ENCODE data around the gene TBXAS1.
"Not testable (repeated sequence)": the region's sequence is repeated elsewhere in the genome, so short reads cannot be mapped to it uniquely, and the experiment has no call there.

Gene TBXAS1

GRCh38 chr7:139915864-139916716 lies 87.0 kb downstream of the TBXAS1 start:
- DNase-seq (ENCODE audit: low spot score): no peak

GRCh38 chr7:139916717-139917395 lies 87.8 kb downstream of the TBXAS1 start:
- no peak for DNase-seq (ENCODE audit: low spot score)

- DNase-seq (ENCODE audit: low spot score): no peak
Observed at GRCh38 chr7:139917851-139918250, 88.8 kb downstream of the TBXAS1 start.

- DNase-seq (ENCODE audit: low spot score): no peak
Observed at GRCh38 chr7:139918480-139918879, 89.4 kb downstream of the TBXAS1 start.

- DNase-seq (ENCODE audit: low spot score): no peak
Observed at GRCh38 chr7:139923090-139923489, 94.0 kb downstream of the TBXAS1 start.

- no peak for DNase-seq (ENCODE audit: low spot score)
Observed at GRCh38 chr7:139924461-139924860, 95.4 kb downstream of the TBXAS1 start.

GRCh38 chr7:139929221-139929620 lies 100.2 kb downstream of the TBXAS1 start:
- not testable (repeated sequence) for DNase-seq (ENCODE audit: low spot score)

- DNase-seq (ENCODE audit: low spot score): no peak
Observed at GRCh38 chr7:139930286-139930965, 101.4 kb downstream of the TBXAS1 start.

- DNase-seq (ENCODE audit: low spot score): no peak
Observed at GRCh38 chr7:139931190-139931934, 102.3 kb downstream of the TBXAS1 start.

- DNase-seq (ENCODE audit: low spot score): no peak
Observed at GRCh38 chr7:139932531-139932930, 103.5 kb downstream of the TBXAS1 start.

GRCh38 chr7:139936760-139937310 lies 107.8 kb downstream of the TBXAS1 start:
- DNase-seq (ENCODE audit: low spot score): no peak

GRCh38 chr7:139937715-139938114 lies 108.7 kb downstream of the TBXAS1 start:
- no peak for DNase-seq (ENCODE audit: low spot score)

- no peak for DNase-seq (ENCODE audit: low spot score)
Observed at GRCh38 chr7:139940866-139941265, 111.8 kb downstream of the TBXAS1 start.

GRCh38 chr7:139941421-139941820 lies 112.4 kb downstream of the TBXAS1 start:
- no peak for DNase-seq (ENCODE audit: low spot score)

GRCh38 chr7:139941866-139942265 lies 112.8 kb downstream of the TBXAS1 start:
- DNase-seq (ENCODE audit: low spot score): no peak

GRCh38 chr7:139942636-139943035 lies 113.6 kb downstream of the TBXAS1 start:
- no peak for DNase-seq (ENCODE audit: low spot score)

GRCh38 chr7:139943401-139943800 lies 114.3 kb downstream of the TBXAS1 start:
- no peak for DNase-seq (ENCODE audit: low spot score)

- no peak for DNase-seq (ENCODE audit: low spot score)
Observed at GRCh38 chr7:139944248-139944647, 115.2 kb downstream of the TBXAS1 start.

- no peak for DNase-seq (ENCODE audit: low spot score)
Observed at GRCh38 chr7:139946533-139946932, 117.5 kb downstream of the TBXAS1 start.

- no peak for DNase-seq (ENCODE audit: low spot score)
Observed at GRCh38 chr7:139947021-139947420, 118.0 kb downstream of the TBXAS1 start.

- no peak for DNase-seq (ENCODE audit: low spot score)
Observed at GRCh38 chr7:139948167-139948566, 119.1 kb downstream of the TBXAS1 start.

All from D341Med (cell line).